Mucosa of descending colon (tissue), 3 donors: ENCODE results near the gene SPATA1. TPM values are rescaled to one million over a fixed set of nuclear protein-coding genes. Genes with fewer than 3 reads are reported as not detected.
A peak's percentile ranks its signal among the peaks of the same experiment; 100 is the strongest.

ENCODE experiments used
- ATAC-seq: fragments of 200-7000 bp; cut with Tn5 transposase; one replicate; pipeline ENCODE4 v1.9.1; 2020; ENCODE audit warnings: mild to moderate bottlenecking, moderate library complexity
- DNase-seq, 3 donors: peaks; one replicate each; pipeline ENCODE4 v3.0.0-alpha.2; 2020
- H3K36me3 ChIP-seq: fragments of 200-600 bp; one replicate; pipeline ENCODE4 v1.8.0; 2021; ENCODE audit warnings: low read depth, mild to moderate bottlenecking
- H3K4me1 ChIP-seq: fragments of 200-600 bp; one replicate; pipeline ENCODE4 v1.8.0; 2021; ENCODE audit warnings: low read depth, mild to moderate bottlenecking
- H3K4me3 ChIP-seq: fragments of 200-600 bp; one replicate; pipeline ENCODE4 v1.8.0; 2021; ENCODE audit warnings: mild to moderate bottlenecking
- H3K9me3 ChIP-seq: fragments of 200-600 bp; one replicate; pipeline ENCODE4 v1.8.0; 2021; ENCODE audit warnings: mild to moderate bottlenecking
- CTCF ChIP-seq: fragments of 200-600 bp; IDR thresholded peaks from one replicate; pipeline ENCODE4 v1.8.0; 2022; ENCODE audit warnings: antibody characterized with exemption, mild to moderate bottlenecking
- intact Hi-C, 2 donors: fragments of 100-400 bp; cut with DNase I in 1 of 2; cut with micrococcal nuclease in 1 of 2; formaldehyde crosslinking; loops; one replicate each; pipeline versions ENCODE4 v1.11.0 to v1.11.1; 2022; cut with DNase I, micrococcal nuclease
- total RNA-seq, 3 donors: library from RNA; stranded (reverse); fragmentation: NEBNext Ultra II Directional in 2 of 3; extraction: Animal tissue kit (Norgen Biotek cat#: 25700) in 2 of 3; gene quantifications; one replicate each; pipeline versions ENCODE4 v1.2.1 to v1.2.4, GENCODE V29; 2021 to 2023
- donor health status: DM: no; HTN: no; CAD: no; lungs with moderate emphysema.
- donor health status: DM: no; HTN: no; CAD: no.
- donor health status: DM: no; HTN: yes; CAD: no.

SPATA1 gene
- total RNA-seq, 3 donors from 2014 or later, result 2.0 to 3.8 (median 3.5) TPM

GRCh38 chr1:84493747-84494146, 12.4 kb upstream of the SPATA1 start:
- intact Hi-C loops, result no loop called here
- no peak for TF ChIP-seq CTCF
- DNase-seq (no peak), ATAC-seq (no peak)
- no peaks in the 10 kb centered on the region for H3K4me1 ChIP-seq
- H3K9me3 ChIP-seq, result no peaks in the 10 kb centered on the region
- H3K36me3 ChIP-seq, result no peaks in the 10 kb centered on the region
- H3K4me3 ChIP-seq, result no peak overlapping the region

- Histone ChIP-seq H3K9me3 (no peaks in the 10 kb centered on the region), H3K36me3 (no peaks in the 10 kb centered on the region), H3K4me3 (no peak overlapping the region), H3K4me1 (peaks cover 10% of the 10 kb centered on the region)
- no peak for TF ChIP-seq CTCF
- intact Hi-C loops, result no loop called here
- DNase-seq (no peak), ATAC-seq (no peak)
These were observed 9.7 kb upstream of the SPATA1 start for GRCh38 chr1:84496498-84496897.

- Histone ChIP-seq H3K36me3 (no peaks in the 10 kb centered on the region), H3K4me3 (no peak overlapping the region), H3K9me3 (no peaks in the 10 kb centered on the region), H3K4me1 (peaks cover 10% of the 10 kb centered on the region)
- no peak for TF ChIP-seq CTCF
- intact Hi-C loops, result no loop called here
- ATAC-seq (no peak), DNase-seq (no peak)
These were observed 8.4 kb upstream of the SPATA1 start for GRCh38 chr1:84497631-84498275.

- DNase-seq, result no peak
- no peak for TF ChIP-seq CTCF
- intact Hi-C loops, result no loop called here
- Histone ChIP-seq H3K4me1 (peaks cover 29% of the 10 kb centered on the region), H3K4me3 (no peak overlapping the region), H3K9me3 (no peaks in the 10 kb centered on the region), H3K36me3 (no peaks in the 10 kb centered on the region)
- no peak for ATAC-seq
These were observed 3.3 kb upstream of the SPATA1 start for GRCh38 chr1:84502927-84503326.

GRCh38 chr1:84504580-84505492, 1.4 kb upstream of the SPATA1 start:
- peak overlapping the region; percentile 80 for H3K4me3 ChIP-seq
- peaks cover 29% of the 10 kb centered on the region for H3K4me1 ChIP-seq
- H3K36me3 ChIP-seq, result no peaks in the 10 kb centered on the region
- ATAC-seq (no peak), DNase-seq (peak in 1 of 3 donors; percentile 31)
- intact Hi-C loops, result no loop called here
- no peaks in the 10 kb centered on the region for H3K9me3 ChIP-seq
- no peak for TF ChIP-seq CTCF
